NCI-H2227 treated with DMSO at 0.1 percent for 48 hours (cell line): ENCODE measurements around the gene GIPC2.
"Not testable (repeated sequence)": the region's sequence is repeated elsewhere in the genome, so short reads cannot be mapped to it uniquely, and the experiment has no call there.

Experiments used
- DNase-seq: peaks from one replicate; lab custom pipeline; 2025; lab: John Stamatoyannopoulos, UW

GIPC2 gene

DNA sequence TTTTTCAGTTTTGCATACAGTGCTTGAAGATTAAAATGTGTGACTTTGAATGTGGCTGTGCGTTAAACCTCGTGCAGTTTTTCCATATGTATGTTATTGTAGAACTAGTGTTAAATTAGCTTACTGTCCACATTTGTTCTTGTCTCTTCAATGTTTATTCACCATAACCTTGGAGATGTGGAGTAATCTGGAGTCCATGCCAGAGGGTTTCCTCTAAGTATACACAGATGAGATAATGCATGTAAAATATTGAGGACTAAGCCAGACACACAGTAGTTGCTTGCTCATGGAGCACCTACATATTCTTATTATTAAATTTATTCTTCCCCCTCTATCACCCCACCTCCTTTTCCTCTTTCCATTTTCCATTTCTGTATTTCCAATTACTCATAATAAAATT, 7.7 kb upstream of the GIPC2 start:
- DNase-seq, result no peak

DNA sequence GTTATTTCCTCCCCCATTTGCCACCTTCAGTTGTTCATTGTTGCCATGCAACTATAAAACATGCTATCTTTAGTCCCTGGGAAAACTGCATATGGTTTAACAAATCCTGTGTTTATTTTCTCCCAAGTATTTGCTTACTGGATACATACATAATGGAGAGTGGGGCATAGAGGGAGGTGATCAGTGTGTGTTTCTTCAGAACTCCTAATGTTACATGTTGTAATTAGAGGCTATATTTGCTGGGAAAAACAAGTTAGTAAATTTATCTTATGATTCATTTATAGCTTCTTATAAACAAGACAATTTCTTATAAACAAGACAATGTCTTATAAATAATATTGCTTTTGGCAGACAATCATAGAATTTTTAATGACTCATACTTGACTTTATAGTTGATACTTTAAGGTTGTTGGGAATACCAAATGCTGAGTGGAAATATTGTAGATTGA, 7.3 kb upstream of the GIPC2 start:
- DNase-seq, result no peak

DNA sequence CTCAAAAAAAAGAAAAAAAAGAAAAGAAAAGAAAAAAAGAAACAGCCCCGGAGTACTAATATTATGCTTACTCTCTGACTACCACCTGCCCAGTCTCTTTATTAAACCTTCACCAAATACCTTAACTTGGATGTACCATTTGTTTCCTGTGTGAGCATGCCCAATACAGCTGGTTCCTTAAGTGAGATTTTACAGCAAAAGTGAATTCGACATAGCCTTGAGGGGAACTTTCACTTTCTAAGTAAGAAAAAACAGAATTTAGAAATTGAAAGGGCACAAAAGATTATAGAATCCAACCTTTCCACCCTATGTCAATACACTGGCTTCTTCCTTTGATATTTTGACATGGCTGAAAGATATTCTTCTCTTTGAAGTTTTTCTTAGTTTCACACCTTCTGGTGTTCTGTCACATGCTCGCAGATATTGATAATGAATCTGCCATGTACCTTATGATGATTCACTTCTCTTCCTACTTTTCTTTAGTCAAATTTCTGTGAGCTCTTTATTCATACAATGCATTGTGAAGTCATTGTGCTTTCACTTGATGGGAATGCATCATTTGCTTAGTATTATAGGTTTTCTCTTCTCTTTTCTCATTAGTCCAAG, 5.2 kb upstream of the GIPC2 start:
- DNase-seq, result no peak

DNA sequence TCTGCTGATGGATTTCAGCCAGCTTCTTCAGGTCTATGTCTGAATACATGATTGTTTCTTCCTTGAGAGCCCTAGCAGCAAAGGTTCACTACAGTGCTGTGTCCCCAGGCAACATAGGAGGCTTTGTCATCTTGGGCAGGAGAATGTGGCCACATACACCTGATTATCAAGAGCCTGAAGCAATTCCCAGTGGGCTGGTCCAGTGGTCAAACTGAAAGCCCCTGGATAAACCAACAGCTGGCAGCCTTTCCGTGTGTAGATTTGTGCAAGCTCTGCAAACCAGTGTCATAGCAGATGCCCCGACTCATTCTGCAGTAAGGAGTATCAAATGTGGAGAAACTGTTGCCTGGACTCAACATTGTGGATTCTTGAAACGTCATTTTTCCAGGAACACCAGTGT, 2.3 kb upstream of the GIPC2 start:
- no peak for DNase-seq

DNA sequence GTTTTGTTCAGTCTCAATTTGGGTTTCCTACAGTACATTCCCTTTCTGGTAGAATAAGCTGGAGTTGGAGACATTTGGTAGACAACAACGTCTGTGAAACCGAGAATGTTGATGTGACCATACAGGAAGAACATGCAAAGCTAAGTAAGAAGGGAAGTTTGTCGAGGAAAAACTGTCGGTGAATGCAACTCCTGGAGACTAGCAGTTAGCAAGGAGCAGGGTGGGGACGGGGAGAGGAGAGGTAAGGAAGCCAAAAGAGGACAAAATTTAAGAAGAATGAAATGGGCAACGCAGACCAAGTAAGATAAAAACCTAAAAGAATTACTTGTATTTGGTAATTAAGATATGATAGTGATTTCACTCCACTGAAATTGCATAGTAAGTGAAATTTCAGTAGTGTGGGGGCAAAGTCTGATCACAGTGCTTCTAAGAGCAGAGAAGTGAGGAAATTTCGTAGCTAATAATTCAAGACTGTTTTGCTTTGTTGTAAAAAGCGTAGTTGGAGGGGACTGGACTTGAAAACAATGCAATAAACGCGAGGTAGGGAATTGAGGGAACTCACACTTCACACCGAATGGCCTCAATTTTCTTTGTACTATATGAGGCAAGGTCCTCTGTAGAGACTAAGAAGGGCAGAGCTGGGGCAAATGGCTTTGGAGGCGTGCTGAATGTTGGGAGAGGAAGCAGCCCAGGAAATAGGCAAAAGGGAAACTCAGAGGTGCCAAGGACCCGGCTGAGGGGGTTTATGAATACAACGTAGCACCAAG, 787 bp upstream of the GIPC2 start:
- no peak for DNase-seq

DNA sequence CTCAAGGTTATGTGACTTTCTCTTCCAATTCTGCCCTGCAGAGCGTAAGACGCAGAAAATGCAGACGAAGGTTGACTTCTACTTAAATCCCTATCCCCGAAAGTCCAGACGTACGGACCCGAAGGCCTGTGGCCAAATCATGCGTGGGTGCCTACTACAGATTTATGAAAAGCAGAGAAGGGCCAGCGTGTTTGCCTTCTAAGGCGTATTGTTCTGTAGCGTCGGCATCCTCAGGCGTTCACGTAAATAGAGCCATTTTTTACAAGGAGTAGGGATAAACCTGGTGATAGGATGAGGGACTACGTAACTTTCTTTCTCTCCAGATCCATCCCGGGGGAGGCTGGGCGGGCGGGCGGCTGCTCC, 222 bp upstream of the GIPC2 start:
- DNase-seq, result no peak

DNA sequence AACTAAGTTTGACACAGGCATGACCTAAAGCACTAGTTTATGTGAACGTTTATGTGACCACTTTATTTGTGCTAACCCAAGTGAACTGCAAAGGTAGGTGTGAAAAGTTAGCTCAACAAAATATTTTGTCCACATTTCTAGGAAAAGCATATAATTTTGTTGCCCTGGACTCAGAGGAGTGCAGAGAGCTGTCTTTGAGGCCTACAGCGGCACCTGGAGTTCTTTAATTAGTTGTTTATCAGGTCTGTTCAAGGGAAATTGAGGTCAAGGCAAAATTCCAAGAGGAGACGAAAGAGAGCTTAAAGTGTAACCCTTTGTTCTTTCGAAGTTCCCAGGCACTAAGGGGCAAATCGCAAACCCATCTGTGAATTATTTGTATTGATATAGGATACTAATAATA, 1.3 kb downstream of the GIPC2 start:
- DNase-seq, result no peak

DNA sequence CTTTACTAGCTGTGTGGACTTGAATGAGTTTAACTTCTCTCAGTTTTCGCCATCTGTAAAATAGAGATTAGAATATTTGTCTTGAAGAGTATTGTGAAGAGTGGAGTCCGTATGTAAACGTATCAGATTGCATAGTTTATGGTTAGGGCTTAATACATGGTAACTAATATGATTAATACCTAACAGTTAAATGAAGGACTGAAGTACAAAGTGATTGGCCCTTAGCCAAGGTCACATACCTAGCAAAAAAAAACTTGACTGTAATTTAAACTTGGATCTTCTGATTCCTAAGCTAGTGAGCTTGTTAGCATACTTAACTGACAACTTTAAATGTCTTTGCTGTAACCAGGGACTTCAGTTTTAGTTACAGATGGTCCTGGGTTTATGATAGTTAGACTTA, 1.9 kb downstream of the GIPC2 start:
- no peak for DNase-seq

DNA sequence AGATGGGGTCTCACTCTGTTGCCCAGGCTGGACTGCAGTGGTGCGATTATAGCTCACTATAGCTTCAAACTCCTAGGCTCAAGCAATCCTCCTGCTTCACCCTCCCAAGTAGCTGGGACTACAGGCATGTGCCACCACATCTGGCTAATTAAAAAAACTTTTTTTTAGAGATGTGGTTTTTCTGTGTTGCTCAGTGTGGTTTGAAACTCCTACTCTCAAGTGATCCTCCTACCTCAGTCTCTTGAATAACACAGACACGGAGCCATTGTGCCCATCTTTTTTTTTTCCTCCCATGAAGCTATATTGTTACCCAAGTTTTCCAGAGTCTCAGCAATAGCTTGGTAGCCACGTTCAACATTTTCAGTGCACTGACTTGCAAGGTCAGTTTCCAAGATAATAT, 2.7 kb downstream of the GIPC2 start:
- no peak for DNase-seq

DNA sequence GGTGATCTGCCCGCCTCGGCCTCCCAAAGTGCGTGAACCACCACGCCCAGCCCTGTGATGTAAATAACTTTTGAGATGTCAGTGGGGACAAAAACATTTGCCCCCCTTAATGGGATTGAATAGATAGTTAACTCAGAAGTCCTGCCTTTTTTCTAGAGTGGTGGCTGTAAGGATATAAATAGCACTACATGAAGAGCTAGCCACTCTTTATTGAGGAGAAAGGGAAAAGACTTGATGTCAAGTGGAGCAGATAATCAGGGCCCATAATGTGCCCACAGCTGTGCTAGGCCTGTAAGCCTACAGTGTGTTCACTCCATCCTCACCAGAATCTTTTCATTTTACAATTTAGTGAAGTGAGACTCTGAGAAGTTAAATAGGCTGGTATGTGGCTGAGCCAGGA, 3.6 kb downstream of the GIPC2 start:
- DNase-seq, result no peak

DNA sequence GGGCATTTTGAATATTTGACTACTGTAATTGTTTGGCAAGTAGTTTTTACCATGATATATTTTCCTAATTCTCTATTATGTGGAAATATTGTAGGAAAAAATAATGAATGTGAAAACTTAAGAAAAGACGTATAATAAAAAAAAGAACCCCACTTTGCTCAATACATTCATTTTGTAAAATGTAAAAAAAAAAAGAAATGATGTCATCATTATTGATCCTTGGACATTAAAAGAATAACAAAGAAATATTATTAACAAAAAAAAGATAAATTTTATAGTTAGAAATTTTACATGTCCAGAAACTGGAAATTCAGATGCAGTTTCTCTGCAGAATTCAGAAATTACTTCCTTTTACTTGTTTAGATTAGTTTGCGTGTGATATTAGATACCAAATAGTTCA, 5.2 kb downstream of the GIPC2 start:
- DNase-seq, result no peak

DNA sequence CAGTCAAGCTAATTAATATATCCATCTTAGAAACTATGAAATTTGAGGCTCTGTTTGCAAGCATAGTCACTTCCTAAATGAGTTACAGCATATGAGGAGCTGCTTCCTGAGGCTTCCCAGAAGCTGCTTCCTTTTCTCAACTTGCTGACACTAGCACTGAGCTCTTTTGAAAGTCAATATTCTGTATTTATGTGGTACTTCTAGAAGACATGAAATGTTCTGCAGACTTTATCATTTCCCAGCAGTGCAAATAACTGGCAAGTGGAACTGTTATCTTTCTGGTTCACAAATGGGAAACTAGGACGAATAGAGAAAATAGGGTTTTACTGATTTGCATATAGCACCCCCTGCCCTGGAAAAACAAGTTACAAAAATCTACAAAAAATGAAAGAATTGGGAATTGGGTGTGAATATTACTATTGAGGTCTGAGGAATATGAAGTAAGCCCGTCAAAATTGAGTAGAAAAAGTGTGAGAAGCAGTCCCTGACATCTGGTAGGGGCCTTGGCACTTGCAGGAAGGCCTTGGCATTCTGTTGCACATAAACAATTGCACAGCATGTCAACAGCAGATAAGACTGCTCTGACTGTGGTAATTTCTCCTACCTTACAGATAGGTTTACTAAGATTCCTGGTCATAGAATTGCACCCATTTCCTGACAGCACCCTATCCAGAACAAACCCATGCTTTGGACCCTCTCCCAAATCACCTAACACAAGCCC, 7.1 kb downstream of the GIPC2 start:
- DNase-seq, result no peak

DNA sequence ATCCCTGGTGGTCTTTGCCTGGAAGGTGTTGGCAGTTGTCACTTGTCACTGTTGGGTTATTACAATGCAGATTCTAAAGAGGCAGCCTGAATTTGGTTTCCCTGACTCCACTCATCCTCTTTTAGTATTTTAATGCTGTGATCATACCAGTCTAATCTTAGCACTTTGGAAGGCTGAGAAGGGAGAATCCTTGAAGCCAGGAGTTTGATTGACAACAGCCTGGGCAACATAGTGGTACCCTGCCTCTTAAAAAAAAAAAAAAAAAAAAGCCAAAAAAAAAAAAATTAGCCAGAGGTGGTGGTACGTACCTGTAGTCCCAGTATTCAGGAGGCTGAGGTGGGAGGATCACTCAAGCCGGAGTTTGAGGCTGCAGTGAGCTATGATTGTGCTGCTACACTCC, 7.7 kb downstream of the GIPC2 start:
- no peak for DNase-seq

DNA sequence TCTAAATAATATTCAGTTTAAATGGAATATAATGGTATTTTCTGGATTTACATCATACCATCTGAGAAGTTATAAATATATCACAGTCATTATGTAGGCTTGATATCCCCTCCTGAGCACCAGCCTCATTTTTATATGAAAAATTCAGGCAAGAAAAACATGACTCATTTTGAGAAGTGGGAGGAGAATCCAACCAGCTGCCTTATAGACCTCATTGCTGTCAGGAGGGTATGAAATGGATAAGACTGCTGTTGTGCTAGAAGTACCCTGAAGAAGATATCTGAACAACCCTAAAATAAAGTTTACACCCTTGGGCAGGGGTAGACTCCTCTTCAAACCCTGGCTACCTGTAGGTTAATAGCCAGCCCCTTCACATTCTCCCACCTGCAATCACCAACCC, 8.8 kb downstream of the GIPC2 start:
- no peak for DNase-seq

DNA sequence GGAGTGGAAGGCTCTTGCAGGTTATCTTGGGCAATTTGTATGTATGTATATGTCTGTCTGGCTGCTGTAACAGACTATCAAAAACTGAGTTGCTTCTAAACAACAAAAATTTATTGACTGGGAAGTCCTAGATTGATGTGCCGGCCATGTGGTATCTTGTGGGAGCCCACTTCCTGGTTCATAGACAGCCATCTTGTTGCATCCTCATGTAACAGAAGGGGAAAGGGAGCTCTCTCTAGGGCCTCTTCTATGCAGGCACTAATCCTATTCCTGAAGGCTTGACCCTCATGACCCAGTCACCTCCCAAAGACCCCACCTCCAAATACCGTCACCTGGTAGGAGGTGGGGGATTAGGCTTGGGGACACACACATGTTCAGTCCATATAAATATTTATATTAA, 9.2 kb downstream of the GIPC2 start:
- no peak for DNase-seq

DNA sequence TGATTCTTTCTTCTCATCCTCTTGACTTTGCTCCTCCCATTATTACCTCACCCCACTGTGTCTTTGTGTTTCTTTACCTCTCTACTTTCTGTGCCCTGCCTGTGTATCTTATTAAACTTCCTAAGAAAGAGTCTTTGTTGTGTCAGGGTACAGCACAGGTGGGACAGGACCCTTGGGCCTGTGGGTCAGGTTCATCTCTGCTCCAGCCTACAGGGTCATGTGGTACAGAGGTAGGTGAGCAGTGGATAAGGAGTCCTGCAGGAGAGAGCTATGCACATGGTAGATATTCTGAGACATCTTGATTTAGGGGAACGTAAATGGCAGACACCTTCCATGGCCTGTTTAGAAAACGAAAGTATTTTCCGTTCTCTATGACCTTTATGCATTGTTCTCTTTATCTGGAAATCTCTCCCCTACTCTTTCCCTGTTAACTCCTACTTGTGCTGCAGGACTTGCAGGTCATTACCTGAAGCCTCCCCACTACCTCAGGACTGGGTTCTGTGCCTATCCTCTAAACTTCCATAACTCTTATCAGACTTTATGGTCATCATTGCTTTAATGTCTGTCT, 9.9 kb downstream of the GIPC2 start:
- DNase-seq, result no peak

DNA sequence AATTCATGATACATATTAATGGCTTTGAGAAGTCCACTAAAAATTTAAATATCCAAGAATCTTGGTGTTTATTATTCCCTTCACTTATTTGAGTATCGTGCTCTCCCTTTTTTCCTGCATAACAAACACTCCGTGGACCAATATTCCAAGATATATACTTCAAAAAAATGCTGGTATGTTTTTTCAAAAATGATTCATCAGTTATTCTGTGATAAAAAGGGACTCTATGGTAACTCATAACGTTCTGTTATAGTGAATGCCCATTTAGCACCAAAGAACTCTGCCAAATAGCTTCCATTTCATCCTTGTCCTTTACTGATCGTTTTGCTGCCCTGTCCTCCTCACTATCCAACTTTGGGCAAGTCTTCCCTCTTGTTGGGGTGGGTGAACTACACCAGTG, 12.9 kb downstream of the GIPC2 start:
- DNase-seq, result no peak

DNA sequence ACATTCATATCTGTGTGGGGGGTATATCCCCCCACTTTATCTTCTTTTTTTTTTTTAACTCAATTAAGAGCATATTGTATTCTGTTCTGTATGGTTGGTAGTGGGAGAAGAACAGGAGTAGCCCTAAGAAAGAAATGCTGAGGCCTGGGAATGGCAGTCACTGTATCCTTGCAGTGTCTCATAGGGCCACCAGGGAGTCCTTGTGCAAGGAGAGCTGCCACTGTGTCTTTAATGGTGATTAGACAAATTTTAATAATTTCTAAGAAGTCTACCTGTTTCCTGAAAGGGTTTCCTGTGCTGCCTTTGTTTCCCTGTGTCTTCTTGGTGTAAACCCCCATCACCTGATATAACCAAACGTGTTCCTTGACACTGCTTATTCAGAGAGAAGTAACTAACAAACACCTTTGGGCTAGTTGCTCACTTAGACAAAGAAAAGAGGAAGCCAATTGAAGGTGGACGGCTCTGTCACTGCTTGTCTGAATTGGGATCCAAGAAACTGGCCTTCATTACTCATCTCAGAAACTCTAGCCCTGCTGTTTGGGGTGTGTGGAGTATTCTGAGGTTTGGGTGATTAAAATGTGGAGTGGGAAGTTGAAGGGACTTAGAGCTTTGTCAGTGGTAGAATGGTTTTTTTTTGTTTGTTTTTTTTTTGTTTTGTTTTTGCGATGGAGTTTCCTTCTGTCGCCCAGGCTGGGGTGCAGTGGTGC, 15.2 kb downstream of the GIPC2 start:
- no peak for DNase-seq

DNA sequence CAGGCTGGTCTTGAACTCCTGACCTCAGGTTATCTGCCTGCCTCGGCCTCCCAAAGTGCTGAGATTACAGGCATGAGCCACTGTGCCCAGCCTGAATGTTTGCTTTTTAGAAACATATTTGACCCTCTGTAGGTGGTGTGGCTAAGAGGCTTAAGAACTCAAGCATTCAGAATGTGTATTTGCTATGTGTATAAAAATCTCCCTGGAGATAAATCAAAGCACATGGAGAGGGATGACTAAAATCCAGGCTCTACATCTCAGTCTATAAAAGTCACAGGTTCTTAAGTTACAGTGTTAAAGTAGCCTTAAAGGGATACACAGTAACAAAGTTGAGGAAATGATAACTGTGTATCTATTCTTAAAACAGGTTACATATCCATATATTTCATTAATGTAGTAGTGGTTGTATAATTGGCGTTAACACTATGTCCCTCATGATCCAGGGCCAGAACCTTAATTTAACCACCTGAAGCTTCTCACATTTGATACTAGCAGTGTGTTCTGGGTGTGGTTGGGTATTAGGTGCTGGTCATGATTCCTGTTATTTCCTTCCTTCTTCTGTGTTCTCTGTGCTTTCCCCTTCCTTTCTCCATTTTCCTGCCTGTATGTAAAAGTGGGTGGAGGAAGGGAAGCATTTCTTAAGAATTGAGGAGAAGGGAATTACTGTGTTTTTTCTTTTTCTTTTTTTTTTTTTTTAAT, 16.2 kb downstream of the GIPC2 start:
- no peak for DNase-seq

DNA sequence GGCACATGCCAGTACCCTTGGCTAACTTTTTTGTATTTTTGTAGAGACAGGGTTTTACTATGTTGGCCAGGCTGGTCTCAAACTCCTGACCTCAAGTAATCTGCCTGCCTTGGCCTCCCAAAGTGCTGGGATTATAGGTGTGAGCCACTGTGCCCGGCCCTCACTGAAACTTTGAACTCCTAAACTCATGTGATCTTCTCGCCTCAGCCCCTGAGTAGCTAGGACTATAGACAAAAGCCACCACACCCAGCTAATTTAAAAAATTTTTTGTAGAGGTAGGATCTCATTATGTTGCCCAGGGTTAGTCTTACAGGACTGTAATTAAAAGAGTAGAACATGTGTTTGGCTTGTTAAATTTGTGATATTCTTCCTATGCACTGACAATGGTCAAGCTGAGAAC, 19.1 kb downstream of the GIPC2 start:
- DNase-seq, result not testable (repeated sequence)

DNA sequence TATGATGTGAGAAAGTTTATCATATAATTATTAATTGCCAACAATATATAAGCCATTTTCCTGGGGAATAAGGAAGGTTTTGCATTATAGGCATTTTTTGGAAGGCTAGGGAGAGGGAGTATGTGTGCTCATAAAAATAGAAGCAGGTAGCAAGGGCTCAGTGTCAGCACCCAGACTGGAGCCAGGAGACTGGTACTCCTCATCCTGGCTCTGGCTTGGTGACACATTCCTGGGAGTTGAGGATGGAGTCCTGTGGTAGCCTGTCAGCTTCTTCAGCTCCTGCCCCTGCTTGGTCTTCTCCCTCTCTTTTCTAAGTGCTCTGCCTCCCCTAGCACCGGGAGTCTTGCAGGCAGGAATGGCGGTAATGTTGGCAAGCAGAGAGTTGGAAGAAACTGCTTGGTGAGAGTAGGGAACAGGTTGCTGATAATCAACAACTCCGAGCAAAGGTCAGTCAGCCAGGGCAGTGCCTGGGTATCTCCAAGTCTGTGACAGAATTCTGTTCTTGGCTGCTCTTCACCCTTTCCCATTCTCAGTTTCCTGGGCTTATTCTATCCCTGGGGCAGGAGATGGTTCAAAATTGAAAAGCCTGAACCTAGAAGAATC, 23.0 kb downstream of the GIPC2 start:
- no peak for DNase-seq
